HepG2 (cell line): ENCODE results near the gene BCL6B. TPM values are rescaled to one million over a fixed set of nuclear protein-coding genes. Genes with fewer than 3 reads are reported as not detected.

Source experiments
- ATAC-seq: fragments of 200-7000 bp; cut with Tn5 transposase; 3 replicates; pipeline ENCODE4 v1.9.1; 2020; ENCODE audit warnings: mild to moderate bottlenecking, moderate library complexity
- BruUV-seq: library from RNA; stranded (reverse); fragments of 400-500 nt; replicated peaks from 2 replicates; lab custom pipeline; 2021; lab: Mats Ljungman, UMichigan
- CTCF ChIA-PET: fragments of 300-600 bp; formaldehyde crosslinking; extraction: SDS; loops from one replicate; lab custom pipeline; 2021; ENCODE audit warnings: low total read pairs, inconsistent platforms, low intra/inter-chr PET ratio; lab: Yijun Ruan, JAX
- POLR2A ChIA-PET: fragments of 350-600 bp; sonication (Branson Sonifier 250); formaldehyde crosslinking; loops from one replicate; lab custom pipeline; 2020; ENCODE audit warnings: antibody characterized with exemption, inconsistent platforms; lab: Yijun Ruan, JAX
- DNase-seq: peaks from one replicate; pipeline ENCODE4 v3.0.0-alpha.2; 2015; ENCODE audit warnings: low spot score
- FAIRE-seq: peaks from 3 replicates; lab custom pipeline; 2011; peaks lifted over from hg19 to GRCh38; lab: Jason Lieb, UNC
- H2AFZ ChIP-seq: one replicate; pipeline ENCODE4 v1.6.1; 2011; ENCODE audit warnings: low read length, inconsistent platforms
- H3K27ac ChIP-seq: fragments of 300-600 bp; 3 replicates; pipeline ENCODE4 v1.8.0; 2011; ENCODE audit warnings: mixed run types, mild to moderate bottlenecking, mixed read lengths, low read length, inconsistent platforms; ENCODE audit not compliant: insufficient read depth; ENCODE audit errors: extremely low read length
- H3K27me3 ChIP-seq, 2 experiments: fragments of 200-600 bp in 1 of 2; 2 replicates in 1 of 2; 3 replicates in 1 of 2; pipeline versions ENCODE4 v1.6.0 to v1.8.0; 2011; ENCODE audit warnings: low read length in 2 of 2, mild to moderate bottlenecking in 2 of 2, moderate library complexity in 2 of 2, inconsistent platforms in 1 of 2; ENCODE audit not compliant: insufficient read depth in 2 of 2, control insufficient read depth in 1 of 2
- H3K36me3 ChIP-seq, 2 experiments: fragments of 200-600 bp in 1 of 2; replicated peaks in 1 of 2; 2 replicates in 1 of 2; 3 replicates in 1 of 2; pipeline versions ENCODE4 v1.5.1 to v1.8.0; 2011; ENCODE audit warnings: low read length in 2 of 2, inconsistent platforms in 1 of 2; ENCODE audit not compliant: insufficient read depth in 2 of 2, control insufficient read depth in 1 of 2
- H3K4me1 ChIP-seq: 2 replicates; pipeline ENCODE4 v1.5.1; 2012; ENCODE audit warnings: low read length, inconsistent platforms; ENCODE audit not compliant: insufficient read depth
- H3K4me2 ChIP-seq: 2 replicates; pipeline ENCODE4 v1.6.0; 2011; ENCODE audit warnings: low read depth, low read length, inconsistent platforms
- H3K4me3 ChIP-seq, 3 experiments: fragments of 200-600 bp in 1 of 3; sonication (generic), shearing (Covaris generic) in 1 of 3; replicated peaks in 1 of 3; 2 replicates each; pipeline ENCODE4 v1.5.1; 2011 to 2016; ENCODE audit warnings: low read length in 3 of 3, inconsistent platforms in 2 of 3, low read depth in 2 of 3, mild to moderate bottlenecking in 2 of 3, control low read depth in 1 of 3, mixed read lengths in 1 of 3; ENCODE audit not compliant: insufficient read depth in 1 of 3
- H3K79me2 ChIP-seq: one replicate; pipeline ENCODE4 v1.6.1; 2011; ENCODE audit warnings: low read length, inconsistent platforms; ENCODE audit not compliant: insufficient read depth
- H3K9ac ChIP-seq: 2 replicates; pipeline ENCODE4 v1.6.0; 2011; ENCODE audit warnings: mild to moderate bottlenecking, low read depth, low read length, inconsistent platforms; ENCODE audit not compliant: insufficient read depth
- H3K9me3 ChIP-seq: 2 replicates; pipeline ENCODE4 v1.5.1; 2012; ENCODE audit warnings: mild to moderate bottlenecking, low read length
- H4K20me1 ChIP-seq: 2 replicates; pipeline ENCODE4 v1.6.0; 2011; ENCODE audit warnings: inconsistent platforms, mild to moderate bottlenecking, low read length, moderate library complexity; ENCODE audit not compliant: insufficient read depth
- ARNT ChIP-seq: fragments of 450-650 bp; IDR thresholded peaks from 2 replicates; pipeline ENCODE4 v1.6.1; 2017
- HMGA1 ChIP-seq: sonication (generic); formaldehyde crosslinking; conservative IDR thresholded peaks from 2 replicates; pipeline ENCODE4 v1.4.0; 2020; ENCODE audit warnings: missing genetic modification reagents
- RAD21 ChIP-seq: fragments of 450-650 bp; formaldehyde crosslinking; IDR thresholded peaks from 2 replicates; pipeline ENCODE4 v1.5.0; 2020; ENCODE audit warnings: mild to moderate bottlenecking
- TOPORS ChIP-seq: sonication (generic); formaldehyde crosslinking; IDR thresholded peaks from 2 replicates; pipeline ENCODE4 v1.8.0; 2023; ENCODE audit warnings: mild to moderate bottlenecking, missing genetic modification reagents
- ZBTB3 ChIP-seq: sonication (generic); formaldehyde crosslinking; IDR thresholded peaks from 2 replicates; pipeline ENCODE4 v1.4.0; 2020; ENCODE audit warnings: low read depth, mild to moderate bottlenecking, moderate library complexity, missing genetic modification reagents, borderline replicate concordance
- ZNF281 ChIP-seq: sonication (generic); formaldehyde crosslinking; IDR thresholded peaks from 2 replicates; pipeline ENCODE4 v1.4.0; 2020; ENCODE audit warnings: missing genetic modification reagents, borderline replicate concordance
- ZNF562 ChIP-seq: sonication (generic); formaldehyde crosslinking; IDR thresholded peaks from 2 replicates; pipeline ENCODE4 v1.8.0; 2022; ENCODE audit warnings: missing genetic modification reagents, borderline replicate concordance
- ZNF615 ChIP-seq: sonication (generic); formaldehyde crosslinking; IDR thresholded peaks from 2 replicates; pipeline ENCODE4 v1.5.0; 2020; ENCODE audit warnings: mild to moderate bottlenecking, missing genetic modification reagents, borderline replicate concordance
- ZNF792 ChIP-seq: IDR thresholded peaks from 2 replicates; pipeline ENCODE4 v1.6.1; 2016
- ZSCAN20 ChIP-seq: sonication (generic); formaldehyde crosslinking; IDR thresholded peaks from 2 replicates; pipeline ENCODE4 v1.4.0; 2020; ENCODE audit warnings: missing genetic modification reagents, mild to moderate bottlenecking, borderline replicate concordance
- ZXDC ChIP-seq: sonication (generic); formaldehyde crosslinking; IDR thresholded peaks from 2 replicates; pipeline ENCODE4 v1.5.0; 2020; ENCODE audit warnings: mild to moderate bottlenecking, missing genetic modification reagents
- WGBS: methylation state at CpG from one replicate; pipeline ENCODE4 v1.1.6; 2017; ENCODE audit warnings: low lambda C conversion rate; 5-methylcytosine and 5-hydroxymethylcytosine counted together
- in situ Hi-C: cut with HindIII; loops from 2 replicates; pipeline ENCODE4 v1.10.0; 2017; ENCODE audit warnings: low pct_unique_long_range_greater_than_20kb; ENCODE audit not compliant: extremely low pct_ligation_motif_present
- intact Hi-C: fragments of 100-400 bp; cut with micrococcal nuclease; formaldehyde crosslinking; loops from one replicate; pipeline ENCODE4 v1.10.0; 2022; ENCODE audit not compliant: unreplicated experiment
- polyA plus RNA-seq, 8 experiments: library from polyadenylated mRNA; depleted of rRNA in 3 of 8; stranded (reverse) in 7 of 8; unstranded in 1 of 8; fragments of >200 nt; fragmentation: Illumina TruSeq in 4 of 8; extraction: Trizol in 4 of 8; gene quantifications; 2 replicates each; pipeline versions ENCODE4 v1.2.1 to v1.2.3, GENCODE V29; 2011 to 2016; ENCODE audit warnings: low read depth in 4 of 8, missing spikeins in 1 of 8, mixed read lengths in 1 of 8; ENCODE audit not compliant: insufficient read depth in 1 of 8
- total RNA-seq, 5 experiments: library from RNA; depleted of rRNA; stranded (reverse); fragments of >200 nt; fragmentation: Illumina TruSeq; extraction: Trizol; gene quantifications; 2 replicates each; pipeline ENCODE4 v1.2.3, GENCODE V29; 2016; ENCODE audit warnings: low read depth in 1 of 5

The BCL6B gene
- total and polyA plus RNA-seq, 2 of the 13 experiments (the other 11 are each of a cell fraction or from before 2014, with no cell fraction given): not detected

- ChIA-PET POLR2A (no interaction called here), CTCF (no interaction called here)
- 63% methylated on average over 7 of the region's 7 CpGs for WGBS
- Histone ChIP-seq H3K27me3 (peaks cover 0 to 3% of the 10 kb centered on the region in 2 experiments; a peak in 2 of 5 replicates), H3K9ac (no peak overlapping the region), H3K79me2 (no peaks in the 10 kb centered on the region), H3K4me2 (no peak overlapping the region), H3K9me3 (no peaks in the 10 kb centered on the region), H3K4me3 (no peak overlapping the region), H3K27ac (no peak overlapping the region), H4K20me1 (no peaks in the 10 kb centered on the region), H3K4me1 (peaks cover 16% of the 10 kb centered on the region), H3K36me3 (no peaks in the 10 kb centered on the region), H2AFZ (no peak overlapping the region)
- no peak for FAIRE-seq
- no peak for DNase-seq
- in situ Hi-C loops: no loop called here
- no peak for ATAC-seq
- no TSS peak for BruUV-seq
- intact Hi-C loops: no loop called here
- TF ChIP-seq ZSCAN20 (CRISPR knock-in tag) (no peak), RAD21 (CRISPR knock-in tag) (no peak), ZNF562 (CRISPR knock-in tag) (no peak), ZBTB3 (no peak), ZXDC (CRISPR knock-in tag) (no peak), HMGA1 (CRISPR knock-in tag) (no peak), TOPORS (CRISPR knock-in tag) (no peak), ARNT (no peak), ZNF615 (CRISPR knock-in tag) (no peak), ZNF792 (CRISPR knock-in tag) (no peak), ZNF281 (no peak)
These were observed 36.1 kb downstream of the BCL6B start for GRCh38 chr17:7058831-7059447.
